CD4-positive, alpha-beta T cell treated with Interferon alpha-2 for 1 hour (primary cell): ENCODE data around the gene NT5C3A.
"Not testable (repeated sequence)": the region's sequence is repeated elsewhere in the genome, so short reads cannot be mapped to it uniquely, and the experiment has no call there.

Experiments used
- DNase-seq, 2 donors: peaks; one replicate each; pipeline ENCODE4 v3.0.0-alpha.2; 2020 to 2022

The NT5C3A gene

GRCh38 chr7:33040803-33041516 is 21.6 kb downstream of the NT5C3A start:
- peak; percentile 84 to 90 for DNase-seq

- DNase-seq = peak in 1 of 2 donors; percentile 29
Measured at GRCh38 chr7:33039903-33040292, 22.7 kb downstream of the NT5C3A start.

- peak in 1 of 2 donors; percentile 69 for DNase-seq
Measured at GRCh38 chr7:33039257-33039902, 23.2 kb downstream of the NT5C3A start.

GRCh38 chr7:33038639-33039038 is 23.9 kb downstream of the NT5C3A start:
- no peak for DNase-seq

GRCh38 chr7:33035776-33036175 is 26.8 kb downstream of the NT5C3A start:
- DNase-seq = no peak

- no peak for DNase-seq
Measured at GRCh38 chr7:33024189-33024757, 38.3 kb downstream of the NT5C3A start.

GRCh38 chr7:33012364-33012763 is 50.2 kb downstream of the NT5C3A start:
- no peak for DNase-seq

- no peak for DNase-seq
Measured at GRCh38 chr7:33009734-33010133, 52.8 kb downstream of the NT5C3A start.

- not testable (repeated sequence) for DNase-seq
Measured at GRCh38 chr7:33005690-33006089, 56.9 kb downstream of the NT5C3A start.

- DNase-seq = not testable (repeated sequence)
Measured at GRCh38 chr7:33005193-33005592, 57.4 kb downstream of the NT5C3A start.

GRCh38 chr7:33004104-33004616 is 58.4 kb downstream of the NT5C3A start:
- DNase-seq = not testable (repeated sequence)

- DNase-seq = not testable (repeated sequence)
Measured at GRCh38 chr7:33003111-33003510, 59.5 kb downstream of the NT5C3A start.

GRCh38 chr7:32999380-32999779 is 63.2 kb downstream of the NT5C3A start:
- DNase-seq = not testable (repeated sequence)

GRCh38 chr7:32998361-32999171 is 64.0 kb downstream of the NT5C3A start:
- not testable (repeated sequence) for DNase-seq

- not testable (repeated sequence) for DNase-seq
Measured at GRCh38 chr7:32997956-32998355, 64.6 kb downstream of the NT5C3A start.

GRCh38 chr7:32992750-32993149 is 69.8 kb downstream of the NT5C3A start:
- DNase-seq = not testable (repeated sequence)

GRCh38 chr7:32991975-32992700 is 70.4 kb downstream of the NT5C3A start:
- peak in 1 of 2 donors; percentile 17 for DNase-seq

- DNase-seq = not testable (repeated sequence)
Measured at GRCh38 chr7:32991068-32991585, 71.4 kb downstream of the NT5C3A start.

- not testable (repeated sequence) for DNase-seq
Measured at GRCh38 chr7:32988148-32988547, 74.4 kb downstream of the NT5C3A start.

- not testable (repeated sequence) for DNase-seq
Measured at GRCh38 chr7:32979902-32980301, 82.7 kb downstream of the NT5C3A start.

- not testable (repeated sequence) for DNase-seq
Measured at GRCh38 chr7:32979246-32979645, 83.3 kb downstream of the NT5C3A start.

- DNase-seq = not testable (repeated sequence)
Measured at GRCh38 chr7:32977159-32977558, 85.4 kb downstream of the NT5C3A start.
